GM18909 (cell line): ENCODE measurements around the gene PRPS1.
"Not testable (repeated sequence)": the region's sequence is repeated elsewhere in the genome, so short reads cannot be mapped to it uniquely, and the experiment has no call there.

Source experiments
- ATAC-seq: cut with Tn5 transposase; IDR thresholded peaks from one replicate; pipeline ENCODE4 v1.9.1; 2021; ENCODE audit warnings: mild to moderate bottlenecking; ENCODE audit not compliant: unreplicated experiment, poor library complexity

PRPS1 gene

GRCh38 chrX:107628662-107629539 is 591 bp downstream of the PRPS1 start:
- ATAC-seq = peak; percentile 37

- no peak for ATAC-seq
These were observed 1.2 kb downstream of the PRPS1 start for GRCh38 chrX:107629540-107629909.

- no peak for ATAC-seq
These were observed 1.9 kb downstream of the PRPS1 start for GRCh38 chrX:107630031-107630689.

GRCh38 chrX:107632346-107632745 is 4.0 kb downstream of the PRPS1 start:
- ATAC-seq = no peak

GRCh38 chrX:107646735-107647134 is 18.4 kb downstream of the PRPS1 start:
- ATAC-seq = no peak

- ATAC-seq = no peak
These were observed 20.0 kb downstream of the PRPS1 start for GRCh38 chrX:107648332-107648731.

GRCh38 chrX:107654566-107654871 is 26.2 kb downstream of the PRPS1 start:
- ATAC-seq = no peak

GRCh38 chrX:107654872-107655761 is 26.8 kb downstream of the PRPS1 start:
- ATAC-seq = peak; percentile 88

GRCh38 chrX:107656978-107657377 is 28.7 kb downstream of the PRPS1 start:
- no peak for ATAC-seq

GRCh38 chrX:107658660-107659059 is 30.4 kb downstream of the PRPS1 start:
- no peak for ATAC-seq

GRCh38 chrX:107659286-107659685 is 31.0 kb downstream of the PRPS1 start:
- no peak for ATAC-seq

GRCh38 chrX:107659768-107660167 is 31.5 kb downstream of the PRPS1 start:
- ATAC-seq = peak; percentile 55

GRCh38 chrX:107662145-107662544 is 33.8 kb downstream of the PRPS1 start:
- ATAC-seq = no peak

- no peak for ATAC-seq
These were observed 34.5 kb downstream of the PRPS1 start for GRCh38 chrX:107662824-107663223.

- no peak for ATAC-seq
These were observed 38.6 kb downstream of the PRPS1 start for GRCh38 chrX:107666931-107667330.

GRCh38 chrX:107667426-107667825 is 39.1 kb downstream of the PRPS1 start:
- ATAC-seq = no peak

GRCh38 chrX:107668710-107669109 is 40.4 kb downstream of the PRPS1 start:
- not testable (repeated sequence) for ATAC-seq

- no peak for ATAC-seq
These were observed 41.0 kb downstream of the PRPS1 start for GRCh38 chrX:107669261-107669660.

- ATAC-seq = no peak
These were observed 41.7 kb downstream of the PRPS1 start for GRCh38 chrX:107669885-107670628.

- ATAC-seq = not testable (repeated sequence)
These were observed 42.9 kb downstream of the PRPS1 start for GRCh38 chrX:107671256-107671655.
